ENCODE results near the gene GPSM1. TPM values are rescaled to one million over a fixed set of nuclear protein-coding genes. Genes with fewer than 3 reads are reported as not detected.

GPSM1 gene
- total RNA-seq, 4 donors from 2014 or later = 0.98 to 1.7 (median 1.2) TPM; not detected in 1

GRCh38 chr9:136299541-136299940 lies 27.8 kb upstream of the GPSM1 start:
- Histone ChIP-seq H3K9me3 (no peaks in the 10 kb centered on the region), H3K27me3 (peaks cover 6 to 20% (median 8%) of the 10 kb centered on the region in 3 donors), H3K4me3 (no peak overlapping the region), H3K36me3 (no peaks in the 10 kb centered on the region), H3K27ac (no peak overlapping the region), H3K4me1 (no peaks in the 10 kb centered on the region)
- ATAC-seq (no peak), DNase-seq (no peak)
- TF ChIP-seq, protein P1, sequence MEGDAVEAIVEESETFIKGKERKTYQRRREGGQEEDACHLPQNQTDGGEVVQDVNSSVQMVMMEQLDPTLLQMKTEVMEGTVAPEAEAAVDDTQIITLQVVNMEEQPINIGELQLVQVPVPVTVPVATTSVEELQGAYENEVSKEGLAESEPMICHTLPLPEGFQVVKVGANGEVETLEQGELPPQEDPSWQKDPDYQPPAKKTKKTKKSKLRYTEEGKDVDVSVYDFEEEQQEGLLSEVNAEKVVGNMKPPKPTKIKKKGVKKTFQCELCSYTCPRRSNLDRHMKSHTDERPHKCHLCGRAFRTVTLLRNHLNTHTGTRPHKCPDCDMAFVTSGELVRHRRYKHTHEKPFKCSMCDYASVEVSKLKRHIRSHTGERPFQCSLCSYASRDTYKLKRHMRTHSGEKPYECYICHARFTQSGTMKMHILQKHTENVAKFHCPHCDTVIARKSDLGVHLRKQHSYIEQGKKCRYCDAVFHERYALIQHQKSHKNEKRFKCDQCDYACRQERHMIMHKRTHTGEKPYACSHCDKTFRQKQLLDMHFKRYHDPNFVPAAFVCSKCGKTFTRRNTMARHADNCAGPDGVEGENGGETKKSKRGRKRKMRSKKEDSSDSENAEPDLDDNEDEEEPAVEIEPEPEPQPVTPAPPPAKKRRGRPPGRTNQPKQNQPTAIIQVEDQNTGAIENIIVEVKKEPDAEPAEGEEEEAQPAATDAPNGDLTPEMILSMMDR (IDR thresholded peaks at IDR 0.05 in 4 of 5, conservative IDR thresholded peaks at IDR 0.05 in 1 of 5) = no peak
- no peak for TF ChIP-seq POLR2A (IDR thresholded peaks at IDR 0.05)
- intact Hi-C loops (cut with DNase I; ENCODE audit: low total_unique reads) (no loop called here), in situ Hi-C loops (cut with MboI; ENCODE audit: low sequenced_read_pairs in 4 of 4) (loop anchor here in 1 of 4 donors (25.0 kb wide), 1 partner anchor 137 kb away; no protein-coding TSS in a partner anchor)

GRCh38 chr9:136300016-136300545 lies 27.3 kb upstream of the GPSM1 start:
- intact Hi-C loops (cut with DNase I; ENCODE audit: low total_unique reads) = no loop called here

DNA sequence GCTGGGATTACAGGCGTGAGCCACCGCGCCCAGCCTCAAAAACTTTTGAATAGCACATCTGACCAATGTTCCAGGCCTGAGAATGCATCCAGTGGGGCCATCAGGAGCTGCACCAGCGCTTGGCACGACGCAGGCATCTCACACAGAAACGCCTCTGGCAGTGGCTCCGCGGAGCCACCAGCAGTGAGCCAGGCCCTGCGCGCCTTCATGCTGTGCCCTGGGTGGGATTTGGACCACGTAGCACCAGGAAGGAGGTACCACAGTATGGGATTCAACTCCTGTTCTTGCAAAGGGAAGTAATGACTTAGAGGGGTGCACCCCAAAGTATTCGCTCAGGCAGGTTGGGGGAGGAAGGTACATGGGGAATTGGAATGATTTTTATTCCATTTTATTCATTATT lies 26.5 kb upstream of the GPSM1 start:
- DNase-seq = no peak
- Histone ChIP-seq H3K36me3 (no peaks in the 10 kb centered on the region), H3K27me3 (peaks cover 4 to 22% (median 9%) of the 10 kb centered on the region in 3 donors), H3K4me1 (no peaks in the 10 kb centered on the region), H3K9me3 (no peaks in the 10 kb centered on the region), H3K27ac (no peak overlapping the region), H3K4me3 (no peak overlapping the region)
- intact Hi-C loops (cut with DNase I; ENCODE audit: low total_unique reads) (no loop called here), in situ Hi-C loops (cut with MboI; ENCODE audit: low sequenced_read_pairs in 4 of 4) (no loop called here)
- TF ChIP-seq POLR2A (IDR thresholded peaks at IDR 0.05) = no peak
- TF ChIP-seq, protein P1 (IDR thresholded peaks at IDR 0.05 in 4 of 5, conservative IDR thresholded peaks at IDR 0.05 in 1 of 5) = no peak
- no peak for ATAC-seq

More at GRCh38 chr9:136300016-136300545, 27.3 kb upstream of the GPSM1 start:
- H3K27ac ChIP-seq = no peak overlapping the region
- in situ Hi-C loops (cut with MboI; ENCODE audit: low sequenced_read_pairs in 4 of 4) = no loop called here
- TF ChIP-seq POLR2A (IDR thresholded peaks at IDR 0.05) = no peak
- TF ChIP-seq, protein P1 (IDR thresholded peaks at IDR 0.05 in 4 of 5, conservative IDR thresholded peaks at IDR 0.05 in 1 of 5) = no peak
- H3K9me3 ChIP-seq = no peaks in the 10 kb centered on the region
- H3K27me3 ChIP-seq = peaks cover 6 to 23% (median 8%) of the 10 kb centered on the region in 3 donors
- H3K36me3 ChIP-seq = no peaks in the 10 kb centered on the region
- DNase-seq (no peak), ATAC-seq (no peak)
- no peak overlapping the region for H3K4me3 ChIP-seq
- no peaks in the 10 kb centered on the region for H3K4me1 ChIP-seq

- in situ Hi-C loops (cut with MboI; ENCODE audit: low sequenced_read_pairs in 4 of 4) = no loop called here
- no peaks in the 10 kb centered on the region for H3K36me3 ChIP-seq
- intact Hi-C loops (cut with DNase I; ENCODE audit: low total_unique reads) = no loop called here
- peaks cover 3 to 13% (median 10%) of the 10 kb centered on the region in 3 donors for H3K27me3 ChIP-seq
- no peaks in the 10 kb centered on the region for H3K9me3 ChIP-seq
- DNase-seq (no peak), ATAC-seq (no peak)
- no peaks in the 10 kb centered on the region for H3K4me1 ChIP-seq
- TF ChIP-seq POLR2A (IDR thresholded peaks at IDR 0.05) = no peak
- TF ChIP-seq, protein P1 (IDR thresholded peaks at IDR 0.05 in 4 of 5, conservative IDR thresholded peaks at IDR 0.05 in 1 of 5) = no peak
- H3K4me3 ChIP-seq = no peak overlapping the region
- no peak overlapping the region for H3K27ac ChIP-seq
These were observed 24.8 kb upstream of the GPSM1 start for GRCh38 chr9:136302527-136302926.
